IMR-90 (cell line): ENCODE measurements around the gene RYR2. TPM values are rescaled to one million over a fixed set of nuclear protein-coding genes. Genes with fewer than 3 reads are reported as not detected.

ENCODE experiments used
- ATAC-seq: fragments of 200-7000 bp; cut with Tn5 transposase; 2 replicates; pipeline ENCODE4 v1.9.1; 2020; ENCODE audit warnings: low read depth, mild to moderate bottlenecking, moderate library complexity
- BruUV-seq: library from RNA; stranded (reverse); fragments of 400-500 nt; replicated peaks from 2 replicates; lab custom pipeline; 2021; lab: Mats Ljungman, UMichigan
- CTCF ChIA-PET: fragments of 300-600 bp; formaldehyde crosslinking; extraction: SDS; loops from one replicate; lab custom pipeline; 2021; ENCODE audit warnings: antibody characterized with exemption; lab: Yijun Ruan, JAX
- POLR2A ChIA-PET: fragments of 300-600 bp; sonication (Branson Sonifier 250); formaldehyde crosslinking; loops from one replicate; lab custom pipeline; 2022; ENCODE audit warnings: antibody characterized with exemption; ENCODE audit not compliant: unreplicated experiment; lab: Charles Lee
- DNase-seq: peaks from one replicate; pipeline ENCODE4 v3.0.0; 2013
- H2AFZ ChIP-seq: replicated peaks from 2 replicates; pipeline ENCODE3; 2013; ENCODE audit warnings: low read length, mild to moderate bottlenecking; ENCODE audit not compliant: poor library complexity
- H2AK5ac ChIP-seq: 2 replicates; pipeline ENCODE4 v1.6.1; 2013; ENCODE audit warnings: low read depth, low read length, inconsistent platforms
- H2AK9ac ChIP-seq: replicated peaks from 2 replicates; pipeline ENCODE3; 2013; ENCODE audit warnings: mild to moderate bottlenecking, low read depth, low read length, moderate library complexity; ENCODE audit not compliant: poor library complexity
- H2BK120ac ChIP-seq: 2 replicates; pipeline ENCODE4 v1.6.1; 2013; ENCODE audit warnings: low read depth, low read length, inconsistent platforms
- H2BK15ac ChIP-seq: 3 replicates; pipeline ENCODE4 v1.6.1; 2013; ENCODE audit warnings: low read depth, low read length, inconsistent platforms
- H2BK20ac ChIP-seq: 2 replicates; pipeline ENCODE4 v1.6.1; 2013; ENCODE audit warnings: low read depth, mild to moderate bottlenecking, inconsistent platforms, low read length, moderate library complexity
- H2BK5ac ChIP-seq: 2 replicates; pipeline ENCODE4 v1.6.1; 2013; ENCODE audit warnings: mild to moderate bottlenecking, low read depth, low read length, inconsistent platforms; ENCODE audit not compliant: poor library complexity, severe bottlenecking
- H3K14ac ChIP-seq: replicated peaks from 2 replicates; pipeline ENCODE4 v1.6.1; 2013; ENCODE audit warnings: low read depth, low read length, inconsistent platforms
- H3K18ac ChIP-seq: 2 replicates; pipeline ENCODE4 v1.6.1; 2013; ENCODE audit warnings: low read depth, low read length, control low read depth
- H3K23ac ChIP-seq: 2 replicates; pipeline ENCODE4 v1.6.1; 2013; ENCODE audit warnings: low read depth, low read length, inconsistent platforms
- H3K27ac ChIP-seq: 2 replicates; pipeline ENCODE4 v1.5.1; 2013; ENCODE audit warnings: mild to moderate bottlenecking, control low read depth, low read length; ENCODE audit not compliant: insufficient read depth
- H3K27me3 ChIP-seq: 2 replicates; pipeline ENCODE4 v1.6.1; 2013; ENCODE audit warnings: low read length; ENCODE audit not compliant: control insufficient read depth, insufficient read depth
- H3K36me3 ChIP-seq: 2 replicates; pipeline ENCODE4 v1.6.1; 2013; ENCODE audit warnings: low read length, mixed read lengths; ENCODE audit not compliant: control insufficient read depth, insufficient read depth
- H3K4ac ChIP-seq: 2 replicates; pipeline ENCODE4 v1.6.1; 2013; ENCODE audit warnings: low read depth, low read length, inconsistent platforms
- H3K4me1 ChIP-seq: 2 replicates; pipeline ENCODE4 v1.6.1; 2013; ENCODE audit warnings: low read length, mixed read lengths; ENCODE audit not compliant: control insufficient read depth, insufficient read depth
- H3K4me2 ChIP-seq: 2 replicates; pipeline ENCODE4 v1.6.1; 2013; ENCODE audit warnings: low read depth, mild to moderate bottlenecking, control low read depth, low read length, moderate library complexity
- H3K4me3 ChIP-seq: 2 replicates; pipeline ENCODE4 v1.5.1; 2013; ENCODE audit warnings: low read depth, mild to moderate bottlenecking, control low read depth, low read length, moderate library complexity; ENCODE audit not compliant: insufficient read depth
- H3K56ac ChIP-seq: 2 replicates; pipeline ENCODE4 v1.6.1; 2013; ENCODE audit warnings: low read length, inconsistent platforms; ENCODE audit not compliant: insufficient read depth; ENCODE audit errors: extremely low read depth
- H3K79me1 ChIP-seq, 2 experiments: 2 replicates each; pipeline ENCODE4 v1.6.1; 2013; ENCODE audit warnings: low read length in 2 of 2, inconsistent platforms in 1 of 2, low read depth in 1 of 2
- H3K9ac ChIP-seq: 2 replicates; pipeline ENCODE4 v1.6.1; 2013; ENCODE audit warnings: low read depth, low read length, control low read depth
- H3K9me1 ChIP-seq: 2 replicates; pipeline ENCODE4 v1.6.1; 2013; ENCODE audit warnings: low read length, inconsistent platforms; ENCODE audit not compliant: insufficient read depth
- H3K9me3 ChIP-seq: 2 replicates; pipeline ENCODE4 v1.6.1; 2013; ENCODE audit warnings: low read length; ENCODE audit not compliant: control insufficient read depth, insufficient read depth
- H4K20me1 ChIP-seq: 2 replicates; pipeline ENCODE4 v1.6.1; 2013; ENCODE audit warnings: low read length, inconsistent platforms; ENCODE audit not compliant: insufficient read depth
- H4K5ac ChIP-seq: 2 replicates; pipeline ENCODE4 v1.6.1; 2013; ENCODE audit warnings: mild to moderate bottlenecking, low read depth, low read length, control low read depth
- H4K8ac ChIP-seq, 2 experiments: 2 replicates each; pipeline ENCODE4 v1.6.1; 2013; ENCODE audit warnings: low read depth in 2 of 2, low read length in 2 of 2, control low read depth in 1 of 2, inconsistent platforms in 1 of 2
- H4K91ac ChIP-seq: 2 replicates; pipeline ENCODE4 v1.6.1; 2013; ENCODE audit warnings: low read depth, low read length, inconsistent platforms; ENCODE audit not compliant: insufficient read depth
- BHLHE40 ChIP-seq: fragments of 150-350 bp; IDR thresholded peaks from 2 replicates; pipeline ENCODE4 v1.6.1; 2016; ENCODE audit warnings: mild to moderate bottlenecking, low read depth, low read length
- CEBPB ChIP-seq: IDR thresholded peaks from 2 replicates; pipeline ENCODE4 v1.6.1; 2012; ENCODE audit warnings: low read depth, low read length, improper control_type of control experiment
- CHD1 ChIP-seq: IDR thresholded peaks from 2 replicates; pipeline ENCODE4 v1.6.1; 2012; ENCODE audit warnings: low read depth, low read length, improper control_type of control experiment
- FOS ChIP-seq: fragments of 150-350 bp; IDR thresholded peaks from 2 replicates; pipeline ENCODE4 v1.6.1; 2016; ENCODE audit warnings: low read depth, low read length
- MAFK ChIP-seq: IDR thresholded peaks from 2 replicates; pipeline ENCODE4 v1.6.1; 2012; ENCODE audit warnings: low read depth, low read length, improper control_type of control experiment
- MAZ ChIP-seq: IDR thresholded peaks from 2 replicates; pipeline ENCODE4 v1.6.1; 2012; ENCODE audit warnings: low read depth, mild to moderate bottlenecking, low read length, improper control_type of control experiment, moderate library complexity, borderline replicate concordance
- MXI1 ChIP-seq: IDR thresholded peaks from 2 replicates; pipeline ENCODE4 v1.6.1; 2012; ENCODE audit warnings: low read depth, mild to moderate bottlenecking, low read length, moderate library complexity, borderline replicate concordance
- NFE2L2 ChIP-seq: fragments of 150-350 bp; IDR thresholded peaks from 2 replicates; pipeline ENCODE4 v1.6.1; 2016; ENCODE audit warnings: low read depth, mild to moderate bottlenecking, low read length
- POLR2A ChIP-seq: IDR thresholded peaks from 2 replicates; pipeline ENCODE4 v1.6.1; 2012; ENCODE audit warnings: mild to moderate bottlenecking, low read depth, low read length
- RAD21 ChIP-seq: IDR thresholded peaks from 2 replicates; pipeline ENCODE4 v1.6.1; 2012; ENCODE audit warnings: low read length, improper control_type of control experiment
- RCOR1 ChIP-seq: IDR thresholded peaks from 2 replicates; pipeline ENCODE4 v1.6.1; 2012; ENCODE audit warnings: mild to moderate bottlenecking, low read length, improper control_type of control experiment; ENCODE audit not compliant: insufficient replicate concordance
- RFX5 ChIP-seq: IDR thresholded peaks from 2 replicates; pipeline ENCODE4 v1.8.0; 2012; ENCODE audit warnings: low read depth, mild to moderate bottlenecking, low read length, moderate library complexity
- SMC3 ChIP-seq: fragments of 150-350 bp; IDR thresholded peaks from 2 replicates; pipeline ENCODE4 v1.6.1; 2016; ENCODE audit warnings: low read depth, mild to moderate bottlenecking, antibody characterized with exemption, low read length, moderate library complexity
- WGBS, 2 experiments: methylation state at CpG; one replicate each; pipeline versions ENCODE4 v1.1.5 to v1.1.7; 2013; ENCODE audit warnings: missing lambda C conversion rate in 2 of 2; ENCODE audit not compliant: insufficient read length in 1 of 2; ENCODE audit errors: extremely low coverage in 2 of 2; 5-methylcytosine and 5-hydroxymethylcytosine counted together
- dilution Hi-C: fragments of 300-500 bp; cut with HindIII; formaldehyde crosslinking; loops from one replicate; pipeline ENCODE4 v1.14.3; 2018; ENCODE audit warnings: low sequenced_read_pairs; ENCODE audit not compliant: unreplicated experiment
- in situ Hi-C: fragments of 300-500 bp; cut with MboI; formaldehyde crosslinking; loops from 3 replicates; pipeline ENCODE4 v1.14.3; 2019; ENCODE audit warnings: low sequenced_read_pairs, inconsistent platforms, mixed read lengths
- intact Hi-C: fragments of 100-400 bp; cut with micrococcal nuclease; formaldehyde crosslinking; loops from 2 replicates; pipeline ENCODE4 v1.10.0; 2022
- polyA plus RNA-seq, 3 experiments: library from polyadenylated mRNA; depleted of rRNA; stranded (reverse); fragments of >200 nt; gene quantifications; 2 replicates each; pipeline ENCODE4 v1.2.3, GENCODE V29; 2012; ENCODE audit warnings: low replicate concordance in 1 of 3
- total RNA-seq: library from RNA; depleted of rRNA; stranded (reverse); fragments of >200 nt; gene quantifications from 2 replicates; pipeline ENCODE4 v1.2.3, GENCODE V29; 2012
- TF ChIP-seq, protein P1 (sequence below): conservative IDR thresholded peaks from 2 replicates; pipeline ENCODE4 v1.5.1; 2012; ENCODE audit warnings: mild to moderate bottlenecking, low read depth, low read length, improper control_type of control experiment
- TF ChIP-seq, protein P2 (sequence below): fragments of 150-350 bp; IDR thresholded peaks from 2 replicates; pipeline ENCODE4 v1.6.1; 2017; ENCODE audit warnings: mild to moderate bottlenecking, antibody characterized with exemption, low read length, low read depth
- TF ChIP-seq, protein P3 (sequence below): fragments of 150-350 bp; IDR thresholded peaks from 2 replicates; pipeline ENCODE4 v1.6.1; 2016; ENCODE audit warnings: low read depth, mild to moderate bottlenecking, low read length, moderate library complexity, borderline replicate concordance

The RYR2 gene
- total and polyA plus RNA-seq, 2 of the 4 experiments (the other 2 are of a cell fraction): not detected

DNA sequence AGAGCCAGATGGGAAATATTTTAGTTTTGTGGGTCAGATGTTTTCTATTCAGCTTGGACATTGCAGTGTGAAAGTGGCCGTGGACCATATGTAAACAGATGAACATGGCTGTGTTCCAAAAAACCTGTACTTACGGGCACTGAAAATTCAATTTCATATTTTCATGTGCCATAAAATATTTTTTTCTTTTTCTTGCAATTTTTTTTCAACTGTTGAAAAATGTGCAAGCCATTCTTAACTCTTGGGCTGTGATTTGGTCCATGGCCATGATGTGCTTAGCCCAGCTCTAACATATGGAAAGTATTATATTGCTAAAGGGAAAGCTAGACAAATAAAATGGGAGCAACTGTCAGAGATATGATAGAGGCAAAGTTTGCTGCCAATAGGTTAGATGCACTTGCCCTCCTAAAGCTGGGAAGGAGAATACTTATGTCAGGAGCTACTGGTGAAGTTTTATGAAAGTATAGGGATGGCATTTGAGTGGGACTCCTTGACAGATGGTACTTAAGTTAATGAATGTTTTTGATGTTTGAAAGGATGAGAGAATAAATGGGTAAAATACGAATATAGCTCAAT, 240.3 kb downstream of the RYR2 start:
- CTCF ChIA-PET: no interaction called here
- no peaks in the 10 kb centered on the region for H4K20me1 ChIP-seq

More for the DNA sequence above, 240.3 kb downstream of the RYR2 start:
- no peak overlapping the region for H2BK5ac ChIP-seq
- H4K5ac ChIP-seq: no peak overlapping the region
- no peak overlapping the region for H3K4ac ChIP-seq
- WGBS, 2 experiments: 0 to 90% methylated on average over 1 of the region's 3 CpGs
- H3K36me3 ChIP-seq: no peaks in the 10 kb centered on the region
- no peak overlapping the region for H3K4me2 ChIP-seq
- BruUV-seq: no TSS peak
- H2AK9ac ChIP-seq: no peak overlapping the region
- POLR2A ChIA-PET: no interaction called here
- no peak for ATAC-seq
- H2AK5ac ChIP-seq: no peak overlapping the region
- dilution Hi-C loops (no loop called here), in situ Hi-C loops (no loop called here), intact Hi-C loops (no loop called here)
- no peak overlapping the region for H3K9ac ChIP-seq
- no peak overlapping the region for H2BK15ac ChIP-seq
- H3K14ac ChIP-seq: no peak overlapping the region
- no peaks in the 10 kb centered on the region for H3K79me1 ChIP-seq
- no peak overlapping the region for H3K23ac ChIP-seq
- no peaks in the 10 kb centered on the region for H3K4me1 ChIP-seq
- 0 out of 2 replicates have a peak, but pooled peaks cover 2% of the 10 kb centered on the region for H3K9me3 ChIP-seq
- H3K9me1 ChIP-seq: no peaks in the 10 kb centered on the region
- H3K27me3 ChIP-seq: no peaks in the 10 kb centered on the region
- no peak overlapping the region for H4K8ac ChIP-seq
- no peak overlapping the region for H2BK120ac ChIP-seq
- no peak overlapping the region for H2AFZ ChIP-seq
- H4K91ac ChIP-seq: no peak overlapping the region
- TF ChIP-seq BHLHE40: no peak
- no peak for TF ChIP-seq POLR2A
- TF ChIP-seq, protein P1, sequence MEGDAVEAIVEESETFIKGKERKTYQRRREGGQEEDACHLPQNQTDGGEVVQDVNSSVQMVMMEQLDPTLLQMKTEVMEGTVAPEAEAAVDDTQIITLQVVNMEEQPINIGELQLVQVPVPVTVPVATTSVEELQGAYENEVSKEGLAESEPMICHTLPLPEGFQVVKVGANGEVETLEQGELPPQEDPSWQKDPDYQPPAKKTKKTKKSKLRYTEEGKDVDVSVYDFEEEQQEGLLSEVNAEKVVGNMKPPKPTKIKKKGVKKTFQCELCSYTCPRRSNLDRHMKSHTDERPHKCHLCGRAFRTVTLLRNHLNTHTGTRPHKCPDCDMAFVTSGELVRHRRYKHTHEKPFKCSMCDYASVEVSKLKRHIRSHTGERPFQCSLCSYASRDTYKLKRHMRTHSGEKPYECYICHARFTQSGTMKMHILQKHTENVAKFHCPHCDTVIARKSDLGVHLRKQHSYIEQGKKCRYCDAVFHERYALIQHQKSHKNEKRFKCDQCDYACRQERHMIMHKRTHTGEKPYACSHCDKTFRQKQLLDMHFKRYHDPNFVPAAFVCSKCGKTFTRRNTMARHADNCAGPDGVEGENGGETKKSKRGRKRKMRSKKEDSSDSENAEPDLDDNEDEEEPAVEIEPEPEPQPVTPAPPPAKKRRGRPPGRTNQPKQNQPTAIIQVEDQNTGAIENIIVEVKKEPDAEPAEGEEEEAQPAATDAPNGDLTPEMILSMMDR: no peak
- no peak for TF ChIP-seq CEBPB
- TF ChIP-seq FOS: no peak
- no peak for TF ChIP-seq MAZ
- TF ChIP-seq SMC3: no peak
- TF ChIP-seq, protein P2, sequence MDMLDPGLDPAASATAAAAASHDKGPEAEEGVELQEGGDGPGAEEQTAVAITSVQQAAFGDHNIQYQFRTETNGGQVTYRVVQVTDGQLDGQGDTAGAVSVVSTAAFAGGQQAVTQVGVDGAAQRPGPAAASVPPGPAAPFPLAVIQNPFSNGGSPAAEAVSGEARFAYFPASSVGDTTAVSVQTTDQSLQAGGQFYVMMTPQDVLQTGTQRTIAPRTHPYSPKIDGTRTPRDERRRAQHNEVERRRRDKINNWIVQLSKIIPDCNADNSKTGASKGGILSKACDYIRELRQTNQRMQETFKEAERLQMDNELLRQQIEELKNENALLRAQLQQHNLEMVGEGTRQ: no peak
- no peak for TF ChIP-seq CHD1
- TF ChIP-seq MXI1: no peak
- no peak for TF ChIP-seq NFE2L2
- no peak for TF ChIP-seq MAFK
- no peak for TF ChIP-seq RFX5
- TF ChIP-seq RCOR1: no peak
- no peak for TF ChIP-seq RAD21
- TF ChIP-seq, protein P3, sequence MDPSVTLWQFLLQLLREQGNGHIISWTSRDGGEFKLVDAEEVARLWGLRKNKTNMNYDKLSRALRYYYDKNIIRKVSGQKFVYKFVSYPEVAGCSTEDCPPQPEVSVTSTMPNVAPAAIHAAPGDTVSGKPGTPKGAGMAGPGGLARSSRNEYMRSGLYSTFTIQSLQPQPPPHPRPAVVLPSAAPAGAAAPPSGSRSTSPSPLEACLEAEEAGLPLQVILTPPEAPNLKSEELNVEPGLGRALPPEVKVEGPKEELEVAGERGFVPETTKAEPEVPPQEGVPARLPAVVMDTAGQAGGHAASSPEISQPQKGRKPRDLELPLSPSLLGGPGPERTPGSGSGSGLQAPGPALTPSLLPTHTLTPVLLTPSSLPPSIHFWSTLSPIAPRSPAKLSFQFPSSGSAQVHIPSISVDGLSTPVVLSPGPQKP: no peak
- DNase-seq: no peak
- H3K27ac ChIP-seq: no peak overlapping the region
- H2BK20ac ChIP-seq: no peak overlapping the region
- H3K4me3 ChIP-seq: no peak overlapping the region
- no peak overlapping the region for H3K56ac ChIP-seq
- no peak overlapping the region for H3K18ac ChIP-seq
